ENCODE measurements around the gene CMTR1.
"Not testable (repeated sequence)": the region's sequence is repeated elsewhere in the genome, so short reads cannot be mapped to it uniquely, and the experiment has no call there.

Gene CMTR1, protein sequence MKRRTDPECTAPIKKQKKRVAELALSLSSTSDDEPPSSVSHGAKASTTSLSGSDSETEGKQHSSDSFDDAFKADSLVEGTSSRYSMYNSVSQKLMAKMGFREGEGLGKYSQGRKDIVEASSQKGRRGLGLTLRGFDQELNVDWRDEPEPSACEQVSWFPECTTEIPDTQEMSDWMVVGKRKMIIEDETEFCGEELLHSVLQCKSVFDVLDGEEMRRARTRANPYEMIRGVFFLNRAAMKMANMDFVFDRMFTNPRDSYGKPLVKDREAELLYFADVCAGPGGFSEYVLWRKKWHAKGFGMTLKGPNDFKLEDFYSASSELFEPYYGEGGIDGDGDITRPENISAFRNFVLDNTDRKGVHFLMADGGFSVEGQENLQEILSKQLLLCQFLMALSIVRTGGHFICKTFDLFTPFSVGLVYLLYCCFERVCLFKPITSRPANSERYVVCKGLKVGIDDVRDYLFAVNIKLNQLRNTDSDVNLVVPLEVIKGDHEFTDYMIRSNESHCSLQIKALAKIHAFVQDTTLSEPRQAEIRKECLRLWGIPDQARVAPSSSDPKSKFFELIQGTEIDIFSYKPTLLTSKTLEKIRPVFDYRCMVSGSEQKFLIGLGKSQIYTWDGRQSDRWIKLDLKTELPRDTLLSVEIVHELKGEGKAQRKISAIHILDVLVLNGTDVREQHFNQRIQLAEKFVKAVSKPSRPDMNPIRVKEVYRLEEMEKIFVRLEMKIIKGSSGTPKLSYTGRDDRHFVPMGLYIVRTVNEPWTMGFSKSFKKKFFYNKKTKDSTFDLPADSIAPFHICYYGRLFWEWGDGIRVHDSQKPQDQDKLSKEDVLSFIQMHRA

DNA sequence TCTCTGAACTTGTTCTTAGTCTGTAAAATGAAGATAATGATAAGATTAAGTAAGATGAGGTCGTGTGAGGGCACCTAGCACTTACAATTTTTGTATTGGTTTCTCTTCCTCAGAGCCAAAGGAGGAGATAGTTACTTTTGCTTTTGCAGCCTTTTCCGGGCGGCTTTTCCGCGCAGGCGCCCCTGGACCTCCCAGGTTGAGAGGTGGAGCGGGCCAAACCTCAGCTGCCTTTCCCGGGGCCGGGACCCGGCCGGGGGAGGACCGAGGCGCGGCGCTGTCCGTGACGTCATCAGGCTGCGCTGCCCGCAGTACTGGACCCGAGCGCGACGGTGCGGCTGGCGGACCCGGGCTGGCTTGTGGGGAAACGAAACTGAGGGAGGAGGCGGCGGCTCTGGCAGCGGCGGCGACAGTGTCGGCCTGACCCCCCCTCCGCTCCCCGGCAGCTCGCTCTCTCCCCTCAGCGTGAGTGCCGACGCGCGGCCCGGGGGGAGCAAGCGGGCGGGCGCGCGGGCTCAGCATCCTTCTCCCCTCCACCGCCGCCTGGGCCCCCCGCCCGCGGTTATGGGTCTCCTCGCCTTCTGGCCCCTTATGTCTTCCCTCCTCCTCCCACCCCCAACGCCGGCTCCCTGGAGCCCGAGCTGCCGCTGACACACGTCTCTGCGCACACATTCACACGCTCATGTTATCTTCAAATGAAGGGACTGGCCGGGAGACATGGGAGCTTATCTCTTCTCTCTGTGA, at the start of gene CMTR1:
TSS of gene CMTR1 (plus strand) at position 306 of the 741 bp plus-strand sequence. CDS start 2,409 bp downstream, outside the sequence.
- peak; percentile 96 for DNase-seq

GRCh38 chr6:37388578-37388977, 44.4 kb upstream of the CMTR1 start:
- DNase-seq, result no peak

- no peak for DNase-seq
These were observed 43.2 kb upstream of the CMTR1 start for GRCh38 chr6:37389857-37390256.

GRCh38 chr6:37391120-37391519, 41.9 kb upstream of the CMTR1 start:
- DNase-seq, result no peak

DNA sequence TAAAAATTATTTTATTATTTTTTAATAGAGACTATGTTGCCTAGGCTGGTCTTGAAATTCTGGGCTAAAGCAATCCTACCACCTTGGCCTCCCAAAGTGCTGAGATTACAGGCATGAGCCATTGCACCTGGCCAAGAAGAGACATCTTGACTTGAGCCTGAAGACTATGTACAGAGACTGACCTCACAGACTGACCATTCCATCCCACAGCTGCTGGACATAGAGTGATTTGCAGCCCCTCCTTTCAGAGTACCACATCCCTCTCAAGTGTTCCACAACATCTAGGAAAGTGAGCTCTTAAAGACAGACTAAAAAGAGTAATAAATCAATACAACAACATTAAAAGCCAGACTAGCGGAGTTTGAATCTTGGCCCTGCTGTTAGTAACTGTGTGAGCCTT, 40.2 kb upstream of the CMTR1 start:
- DNase-seq, result no peak

DNA sequence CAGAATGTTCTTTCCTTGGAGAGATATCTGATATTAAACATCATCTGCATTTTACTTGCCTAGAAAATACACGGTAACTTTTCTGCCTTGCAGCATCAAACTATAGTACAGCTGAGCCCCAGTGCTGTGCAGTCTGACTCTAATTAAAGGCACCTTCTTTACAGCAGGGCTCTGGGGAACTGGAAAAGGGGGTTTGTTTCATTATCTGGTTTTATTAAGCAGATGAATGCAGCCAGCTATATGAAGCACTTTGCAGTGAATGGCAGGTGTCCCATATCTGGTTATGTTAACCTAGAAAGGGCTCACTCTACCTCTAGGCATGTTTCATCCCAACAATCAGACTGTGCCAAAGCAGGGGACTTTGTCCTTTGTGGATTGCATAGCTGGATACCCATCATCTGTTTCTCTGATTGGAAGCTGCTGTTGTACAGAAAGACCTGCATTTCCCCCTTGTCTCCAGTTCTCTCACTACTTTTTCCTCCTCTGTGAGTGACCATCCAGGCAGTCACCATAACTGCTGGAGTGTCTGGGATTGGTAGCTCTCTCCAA, 39.6 kb upstream of the CMTR1 start:
- DNase-seq, result no peak

DNA sequence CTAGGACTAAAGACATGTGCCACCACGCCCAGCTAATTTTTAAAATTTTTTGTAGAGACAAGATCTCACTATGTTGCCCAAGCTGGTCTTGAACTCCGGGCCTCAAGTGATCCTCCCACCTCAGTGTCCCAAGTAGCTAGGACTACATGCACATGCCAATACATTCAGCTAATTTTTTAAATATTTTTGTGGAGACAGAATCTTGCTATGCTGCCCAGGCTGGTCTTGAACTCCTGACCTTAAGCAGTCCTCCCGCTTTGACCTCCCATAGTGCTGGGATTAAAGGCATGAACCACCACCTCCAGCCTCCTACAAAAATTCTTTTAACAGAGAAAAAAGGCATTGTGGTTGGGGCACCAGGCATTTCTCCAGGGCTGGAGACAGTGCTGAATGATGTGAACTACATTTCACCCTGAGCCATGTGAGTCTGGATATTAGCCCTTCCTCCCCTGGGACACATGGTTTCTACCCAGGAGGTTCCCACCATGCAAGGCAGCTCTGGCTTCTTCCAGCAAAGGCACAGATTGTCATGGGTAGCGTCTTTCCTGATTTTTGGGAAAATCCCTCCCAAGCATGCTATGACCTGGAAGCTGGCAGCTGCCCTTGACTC, 36.3 kb upstream of the CMTR1 start:
- DNase-seq, result no peak

DNA sequence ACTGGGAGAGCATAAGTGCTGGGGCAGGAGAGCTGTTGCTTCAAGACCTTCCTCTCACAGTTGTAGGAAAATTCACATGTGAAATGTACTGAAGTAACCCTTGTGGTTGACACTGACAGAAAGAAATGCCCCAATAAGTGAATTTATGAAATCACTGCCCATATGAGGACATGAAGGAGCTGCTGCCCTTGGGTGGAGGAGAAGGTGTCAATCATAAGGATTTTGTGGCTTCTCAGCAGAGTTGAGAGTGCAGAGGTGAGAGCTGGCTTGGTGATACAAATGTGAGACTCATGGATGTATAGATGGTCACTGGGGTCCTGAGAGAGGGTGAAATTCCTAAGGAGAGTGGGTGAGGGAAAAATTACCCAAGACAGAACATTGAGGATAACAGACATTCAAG, 33.9 kb upstream of the CMTR1 start:
- no peak for DNase-seq

GRCh38 chr6:37399795-37400490, 33.1 kb upstream of the CMTR1 start:
- no peak for DNase-seq

- not testable (repeated sequence) for DNase-seq
These were observed 31.4 kb upstream of the CMTR1 start for GRCh38 chr6:37401658-37402057.

- no peak for DNase-seq
These were observed 26.2 kb upstream of the CMTR1 start for GRCh38 chr6:37406726-37407341.

- DNase-seq, result no peak
These were observed 25.1 kb upstream of the CMTR1 start for GRCh38 chr6:37407948-37408347.

GRCh38 chr6:37409501-37409900, 23.5 kb upstream of the CMTR1 start:
- DNase-seq, result no peak

DNA sequence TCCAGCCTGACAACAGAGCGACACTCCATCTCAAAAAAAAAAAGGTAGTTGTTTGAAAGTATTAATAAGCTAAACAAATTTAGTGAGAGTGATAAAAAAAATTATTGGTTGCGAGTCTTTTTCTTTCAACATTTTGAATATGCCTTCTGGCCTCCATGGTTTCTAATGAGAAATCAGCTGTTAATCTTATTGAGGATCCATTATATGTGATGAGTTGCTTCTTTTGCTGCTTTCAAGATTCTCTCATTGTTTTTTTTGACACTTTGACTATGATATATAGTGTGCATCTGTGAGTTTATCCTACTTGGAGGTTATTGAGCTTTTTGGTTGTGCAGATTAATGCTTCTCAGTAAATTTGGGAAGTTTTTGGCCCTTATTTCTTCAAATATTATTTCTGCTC, 15.6 kb upstream of the CMTR1 start:
- DNase-seq, result no peak

DNA sequence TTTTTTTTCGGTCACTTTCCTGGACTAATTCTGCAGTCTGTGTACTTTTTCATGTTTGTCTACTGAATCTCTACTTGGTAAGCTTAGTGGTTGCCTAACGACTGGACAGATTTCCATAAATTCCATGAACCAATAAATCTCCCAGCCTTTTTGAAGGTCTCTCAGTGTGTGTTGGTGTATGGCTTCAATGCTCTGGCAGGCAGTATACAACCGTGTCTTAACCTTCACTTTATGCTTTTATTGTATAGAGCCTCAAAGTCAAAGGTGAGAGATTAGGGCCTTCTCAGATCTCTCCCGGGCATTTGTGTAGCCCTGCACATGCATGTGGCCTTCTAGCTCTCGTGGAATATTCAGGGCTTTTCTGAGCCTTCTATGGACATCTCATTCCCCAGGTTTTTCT, 14.3 kb upstream of the CMTR1 start:
- DNase-seq, result no peak

DNA sequence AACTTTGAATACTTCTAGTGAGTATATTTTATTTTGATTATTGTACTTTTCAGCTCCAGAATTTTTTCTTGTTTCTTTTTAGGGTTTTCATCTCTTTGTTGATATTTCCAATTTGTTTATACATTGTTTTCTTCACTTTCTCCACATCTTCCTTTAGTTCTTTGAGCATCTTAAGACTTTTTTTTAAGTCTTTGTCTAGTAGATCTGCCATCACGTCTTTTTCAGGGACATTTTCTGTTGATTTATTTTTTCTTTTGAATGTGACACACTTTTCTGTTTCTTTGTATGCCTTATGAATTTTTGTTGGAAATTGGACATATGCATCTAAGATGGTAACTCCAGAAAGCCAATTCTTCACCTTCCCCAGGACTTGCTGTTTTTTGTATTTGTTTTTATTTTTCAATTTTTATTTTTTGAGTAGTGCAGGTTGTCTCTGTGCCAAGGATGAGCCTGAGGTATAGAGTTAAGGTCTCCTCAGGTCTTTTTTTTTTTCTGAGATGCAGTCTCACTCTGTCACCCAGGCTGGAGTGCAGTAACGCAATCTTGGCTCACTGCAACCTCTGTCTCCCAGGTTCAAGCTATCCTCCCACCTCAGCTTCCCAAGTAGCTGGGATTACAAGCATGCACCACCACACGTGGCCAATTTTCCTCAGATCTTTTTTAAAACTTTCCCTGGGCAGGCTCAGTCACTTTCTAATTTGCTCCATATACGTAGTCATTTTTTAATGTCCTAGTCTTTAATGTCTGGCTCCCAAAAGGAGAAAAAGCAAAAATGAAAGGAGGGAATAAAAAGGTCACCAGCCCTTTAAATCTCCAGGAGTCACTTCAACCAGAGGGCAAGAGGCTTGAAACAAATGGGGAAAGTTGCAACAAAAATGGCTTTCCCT, 6.7 kb upstream of the CMTR1 start:
- DNase-seq, result no peak

- no peak for DNase-seq
These were observed 6.0 kb upstream of the CMTR1 start for GRCh38 chr6:37426945-37427510.

DNA sequence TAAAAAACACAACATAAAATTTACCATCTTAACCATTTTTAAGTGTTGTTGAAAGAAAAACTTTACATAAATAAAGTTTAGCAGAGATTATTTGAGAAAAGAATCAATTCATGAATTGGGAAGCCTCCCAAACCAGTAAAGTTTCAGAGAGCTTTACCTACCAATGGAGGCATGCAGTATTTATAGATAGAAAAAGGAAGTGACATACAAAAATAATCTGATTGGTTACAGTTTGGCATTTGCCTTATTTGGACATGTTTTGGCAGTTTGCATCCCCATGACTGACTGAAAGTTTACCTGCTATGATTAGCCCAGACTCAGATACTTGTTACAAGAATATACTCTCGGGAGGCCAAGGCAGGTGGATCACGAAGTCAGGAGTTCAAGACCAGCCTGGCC, 3.7 kb upstream of the CMTR1 start:
- DNase-seq, result no peak

DNA sequence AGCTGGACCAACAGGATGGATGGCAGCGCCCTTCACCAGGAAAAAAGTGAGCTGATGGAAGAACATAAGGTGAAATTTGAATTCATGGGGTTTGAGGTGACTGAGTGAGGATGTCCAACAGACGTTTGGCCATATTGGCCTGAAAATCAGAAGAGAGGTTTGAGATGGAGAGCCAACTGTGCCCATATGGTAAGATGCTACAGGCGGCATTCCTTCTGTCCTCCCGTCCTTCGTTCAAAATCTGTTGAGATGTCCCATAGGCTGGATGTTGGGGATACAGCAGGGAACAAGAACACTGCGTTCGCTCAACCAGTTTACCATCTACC, 468 bp upstream of the CMTR1 start:
- no peak for DNase-seq

DNA sequence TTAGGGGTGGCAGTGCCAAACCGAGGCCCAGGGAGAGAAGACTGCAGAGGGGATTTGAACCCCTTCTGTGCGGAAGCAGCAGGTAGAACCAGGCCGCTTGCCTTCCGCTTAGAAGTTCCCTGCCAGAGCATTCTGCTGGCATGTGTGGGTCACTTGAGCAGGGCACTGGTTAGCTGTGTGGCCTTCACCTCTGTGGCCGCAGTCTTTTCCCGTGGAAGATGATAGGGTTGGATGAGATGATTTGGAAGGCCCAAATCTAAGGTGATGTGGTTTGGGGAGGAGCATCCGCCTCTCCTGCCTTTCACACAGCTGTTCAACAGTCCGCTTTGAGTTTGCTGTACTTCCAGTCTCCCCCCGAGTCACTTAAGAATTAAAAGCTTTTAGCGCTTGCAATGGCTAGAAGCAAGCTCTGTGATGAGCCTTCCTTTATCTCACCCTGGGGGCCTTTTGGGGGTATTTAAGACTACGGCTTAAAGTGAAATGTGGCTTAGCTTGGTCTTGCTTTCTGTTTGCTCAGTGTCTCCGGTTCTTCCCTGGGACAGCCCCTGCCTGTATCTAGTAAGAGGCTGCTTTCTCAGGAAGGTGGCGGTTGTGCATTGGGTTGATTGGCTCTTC, 743 bp downstream of the CMTR1 start:
- no peak for DNase-seq
